ENCODE results near the gene NBEAL1.
"Not testable (repeated sequence)": the region's sequence is repeated elsewhere in the genome, so short reads cannot be mapped to it uniquely, and the experiment has no call there.

The NBEAL1 gene

DNA sequence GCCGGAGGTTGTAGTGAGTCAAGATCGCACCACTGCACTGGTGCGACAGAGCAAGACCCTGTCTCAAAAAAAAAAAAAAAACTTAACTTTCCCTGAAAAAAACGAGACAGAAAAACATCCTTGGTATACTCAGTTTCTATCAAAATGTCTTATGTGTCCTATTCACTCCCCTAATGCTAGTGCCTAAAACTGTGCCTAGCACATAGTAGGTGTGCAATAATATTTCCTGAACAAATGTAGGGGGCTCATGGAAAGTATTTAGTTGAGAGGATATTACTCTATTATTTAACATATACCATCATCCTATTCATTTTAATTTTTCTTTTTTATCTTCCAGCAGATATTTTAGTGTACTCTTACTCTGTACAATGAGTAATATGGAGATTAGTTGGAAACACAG, 120.4 kb downstream of the NBEAL1 start:
- DNase-seq = no peak
- no peak overlapping the region for H3K27ac ChIP-seq (ENCODE audit: insufficient read depth, low read length, poor library complexity, severe bottlenecking)
- H3K36me3 ChIP-seq (ENCODE audit: control insufficient read depth, insufficient read depth, low read length) = no peaks in the 10 kb centered on the region

DNA sequence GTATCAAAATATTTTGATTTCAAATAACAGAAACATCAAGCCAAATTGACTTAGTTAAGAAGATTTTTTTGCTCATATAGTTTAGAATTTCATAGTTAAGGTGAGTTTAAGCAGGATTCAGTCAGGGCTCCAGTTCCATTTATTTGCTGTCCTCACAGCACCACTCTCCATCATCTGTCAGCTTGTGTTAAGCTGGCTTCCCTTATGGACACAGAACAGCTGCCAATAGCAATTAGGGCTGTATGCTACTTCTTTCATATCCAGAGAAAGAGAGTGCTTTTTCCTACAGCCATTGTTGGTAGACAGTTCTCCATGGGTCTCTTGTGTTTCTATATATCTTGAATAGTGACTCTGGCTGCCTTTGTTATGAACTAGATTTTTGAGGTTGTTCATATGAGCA, 128.7 kb downstream of the NBEAL1 start:
- H3K4me1 ChIP-seq (ENCODE audit: control insufficient read depth, insufficient read depth, low read length, poor library complexity, severe bottlenecking) = no peaks in the 10 kb centered on the region
- no peaks in the 10 kb centered on the region for H3K36me3 ChIP-seq (ENCODE audit: control insufficient read depth, insufficient read depth, low read length)
- no peaks in the 10 kb centered on the region for H3K9me3 ChIP-seq (ENCODE audit: control insufficient read depth, low read length)
- H3K4me3 ChIP-seq (ENCODE audit: insufficient read depth, low read depth, low read length, poor library complexity, severe bottlenecking) = no peak overlapping the region
- no peaks in the 10 kb centered on the region for H3K27me3 ChIP-seq (replicated peaks; ENCODE audit: control insufficient read depth, insufficient read depth, low read length, poor library complexity, severe bottlenecking)
- DNase-seq = no peak
- no peak overlapping the region for H3K27ac ChIP-seq (ENCODE audit: insufficient read depth, low read length, poor library complexity, severe bottlenecking)

More for the DNA sequence above, 120.4 kb downstream of the NBEAL1 start:
- H3K27me3 ChIP-seq (replicated peaks; ENCODE audit: control insufficient read depth, insufficient read depth, low read length, poor library complexity, severe bottlenecking) = no peaks in the 10 kb centered on the region
- H3K9me3 ChIP-seq (ENCODE audit: control insufficient read depth, low read length) = no peaks in the 10 kb centered on the region
- no peak overlapping the region for H3K4me3 ChIP-seq (ENCODE audit: insufficient read depth, low read depth, low read length, poor library complexity, severe bottlenecking)
- H3K4me1 ChIP-seq (ENCODE audit: control insufficient read depth, insufficient read depth, low read length, poor library complexity, severe bottlenecking) = no peaks in the 10 kb centered on the region

DNA sequence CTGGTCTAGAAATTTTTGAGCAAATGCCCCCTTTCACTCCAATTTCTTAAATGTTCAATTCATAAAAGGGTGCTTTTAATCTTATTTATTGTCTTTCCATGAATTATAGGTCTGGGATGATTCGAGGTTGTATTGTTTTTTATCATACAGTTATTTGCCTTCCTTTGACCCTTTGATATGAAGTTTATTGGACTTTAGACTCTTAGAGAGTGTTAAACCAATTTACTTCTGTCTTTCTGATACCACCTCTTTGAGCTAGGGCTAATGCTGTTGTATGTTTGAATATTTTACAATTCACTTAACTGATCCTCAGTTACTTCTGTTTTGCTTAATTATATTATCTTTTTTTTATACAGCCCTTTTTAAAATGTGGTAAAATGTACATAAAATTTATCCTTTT, 134.5 kb downstream of the NBEAL1 start:
- Histone ChIP-seq H3K36me3 (ENCODE audit: control insufficient read depth, insufficient read depth, low read length) (no peaks in the 10 kb centered on the region), H3K4me3 (ENCODE audit: insufficient read depth, low read depth, low read length, poor library complexity, severe bottlenecking) (no peak overlapping the region), H3K4me1 (ENCODE audit: control insufficient read depth, insufficient read depth, low read length, poor library complexity, severe bottlenecking) (no peaks in the 10 kb centered on the region), H3K27ac (ENCODE audit: insufficient read depth, low read length, poor library complexity, severe bottlenecking) (no peak overlapping the region), H3K9me3 (ENCODE audit: control insufficient read depth, low read length) (no peaks in the 10 kb centered on the region), H3K27me3 (replicated peaks; ENCODE audit: control insufficient read depth, insufficient read depth, low read length, poor library complexity, severe bottlenecking) (no peaks in the 10 kb centered on the region)
- no peak for DNase-seq

DNA sequence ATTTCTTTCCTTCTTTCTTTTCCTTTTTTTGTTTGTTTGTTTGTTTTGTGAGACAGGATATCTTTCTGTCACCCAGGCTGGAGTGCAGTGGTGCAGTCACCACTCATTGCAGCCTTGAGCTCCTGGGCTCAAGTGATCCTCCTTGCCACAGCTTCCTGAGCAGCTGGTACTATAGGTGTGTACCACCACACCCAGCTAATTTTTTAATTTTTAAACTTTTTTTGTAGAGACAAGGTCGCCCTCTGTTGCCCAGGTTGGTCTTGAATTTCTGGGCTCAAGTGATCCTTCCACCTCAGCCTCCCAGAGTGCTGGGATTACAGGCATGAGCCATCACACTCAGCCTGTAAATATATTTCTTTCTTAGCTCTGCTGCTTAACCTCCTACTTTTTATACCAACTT, 140.7 kb downstream of the NBEAL1 start:
- Histone ChIP-seq H3K4me3 (ENCODE audit: insufficient read depth, low read depth, low read length, poor library complexity, severe bottlenecking) (no peak overlapping the region), H3K4me1 (ENCODE audit: control insufficient read depth, insufficient read depth, low read length, poor library complexity, severe bottlenecking) (no peaks in the 10 kb centered on the region), H3K27me3 (replicated peaks; ENCODE audit: control insufficient read depth, insufficient read depth, low read length, poor library complexity, severe bottlenecking) (no peaks in the 10 kb centered on the region), H3K36me3 (ENCODE audit: control insufficient read depth, insufficient read depth, low read length) (no peaks in the 10 kb centered on the region), H3K27ac (ENCODE audit: insufficient read depth, low read length, poor library complexity, severe bottlenecking) (no peak overlapping the region), H3K9me3 (ENCODE audit: control insufficient read depth, low read length) (no peaks in the 10 kb centered on the region)
- no peak for DNase-seq

GRCh38 chr2:203162722-203163121, 148.0 kb downstream of the NBEAL1 start:
- not testable (repeated sequence) for H3K36me3 ChIP-seq (ENCODE audit: control insufficient read depth, insufficient read depth, low read length); DNase-seq; H3K27me3 ChIP-seq (replicated peaks; ENCODE audit: control insufficient read depth, insufficient read depth, low read length, poor library complexity, severe bottlenecking); H3K27ac ChIP-seq (ENCODE audit: insufficient read depth, low read length, poor library complexity, severe bottlenecking); H3K4me3 ChIP-seq (ENCODE audit: insufficient read depth, low read depth, low read length, poor library complexity, severe bottlenecking); H3K9me3 ChIP-seq (ENCODE audit: control insufficient read depth, low read length); H3K4me1 ChIP-seq (ENCODE audit: control insufficient read depth, insufficient read depth, low read length, poor library complexity, severe bottlenecking)

DNA sequence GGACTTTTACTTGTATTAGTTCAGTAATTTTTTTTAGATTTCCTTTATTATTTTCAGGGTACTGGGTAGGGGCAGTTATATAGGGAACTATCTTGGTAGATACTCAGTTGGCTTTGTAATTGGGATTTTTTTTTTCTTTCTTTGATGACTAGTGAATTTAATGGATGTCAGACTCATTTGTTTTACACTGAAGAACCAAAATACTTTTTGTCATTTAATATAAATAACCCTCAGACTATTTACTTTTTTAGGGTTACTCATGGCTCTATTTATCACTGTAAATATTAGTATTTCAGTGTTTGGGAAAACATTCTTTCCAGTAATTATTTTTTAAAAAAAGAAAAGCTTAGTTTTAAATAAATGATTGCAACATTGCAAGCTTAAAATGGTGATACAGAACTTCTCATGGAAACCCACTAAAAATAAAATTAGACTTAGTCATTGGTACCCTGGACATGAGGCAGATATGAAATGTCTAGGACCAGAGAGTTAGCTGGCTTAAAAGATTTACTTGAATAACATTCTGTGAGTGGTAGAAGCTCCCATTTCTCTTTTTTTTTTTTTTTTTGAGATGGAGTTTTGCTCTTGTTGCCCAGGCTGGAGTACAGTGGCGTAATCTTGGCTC, 149.7 kb downstream of the NBEAL1 start:
- DNase-seq = no peak
- H3K9me3 ChIP-seq (ENCODE audit: control insufficient read depth, low read length) = no peaks in the 10 kb centered on the region
- no peaks in the 10 kb centered on the region for H3K27me3 ChIP-seq (replicated peaks; ENCODE audit: control insufficient read depth, insufficient read depth, low read length, poor library complexity, severe bottlenecking)
- no peaks in the 10 kb centered on the region for H3K36me3 ChIP-seq (ENCODE audit: control insufficient read depth, insufficient read depth, low read length)
- H3K4me3 ChIP-seq (ENCODE audit: insufficient read depth, low read depth, low read length, poor library complexity, severe bottlenecking) = no peak overlapping the region
- no peak overlapping the region for H3K27ac ChIP-seq (ENCODE audit: insufficient read depth, low read length, poor library complexity, severe bottlenecking)
- no peaks in the 10 kb centered on the region for H3K4me1 ChIP-seq (ENCODE audit: control insufficient read depth, insufficient read depth, low read length, poor library complexity, severe bottlenecking)

GRCh38 chr2:203167751-203168150, 153.1 kb downstream of the NBEAL1 start:
- Histone ChIP-seq H3K9me3 (ENCODE audit: control insufficient read depth, low read length) (no peaks in the 10 kb centered on the region), H3K4me1 (ENCODE audit: control insufficient read depth, insufficient read depth, low read length, poor library complexity, severe bottlenecking) (no peaks in the 10 kb centered on the region), H3K27me3 (replicated peaks; ENCODE audit: control insufficient read depth, insufficient read depth, low read length, poor library complexity, severe bottlenecking) (no peaks in the 10 kb centered on the region), H3K36me3 (ENCODE audit: control insufficient read depth, insufficient read depth, low read length) (no peaks in the 10 kb centered on the region), H3K4me3 (ENCODE audit: insufficient read depth, low read depth, low read length, poor library complexity, severe bottlenecking) (no peak overlapping the region), H3K27ac (ENCODE audit: insufficient read depth, low read length, poor library complexity, severe bottlenecking) (no peak overlapping the region)
- no peak for DNase-seq

DNA sequence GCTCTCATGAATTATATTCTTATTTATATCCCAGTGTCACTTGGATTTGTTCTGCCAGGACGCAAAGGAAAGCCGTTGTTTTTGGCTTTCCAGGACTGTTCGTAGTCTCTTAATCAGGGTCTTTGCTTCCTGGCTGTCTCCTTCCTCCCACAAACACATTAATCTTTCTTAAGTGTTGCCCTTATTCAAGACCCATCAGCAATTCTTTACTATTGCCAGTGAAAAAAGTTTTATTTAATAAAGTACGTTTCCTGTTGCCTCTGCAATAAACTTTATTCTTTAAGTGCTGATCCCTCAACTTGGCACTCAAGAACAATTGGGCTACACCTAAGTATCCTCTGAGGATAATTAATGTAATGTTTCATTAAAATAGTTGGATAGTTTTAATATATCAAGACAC, 155.8 kb downstream of the NBEAL1 start:
- no peaks in the 10 kb centered on the region for H3K4me1 ChIP-seq (ENCODE audit: control insufficient read depth, insufficient read depth, low read length, poor library complexity, severe bottlenecking)
- H3K27ac ChIP-seq (ENCODE audit: insufficient read depth, low read length, poor library complexity, severe bottlenecking) = no peak overlapping the region
- H3K27me3 ChIP-seq (replicated peaks; ENCODE audit: control insufficient read depth, insufficient read depth, low read length, poor library complexity, severe bottlenecking) = no peaks in the 10 kb centered on the region
- H3K4me3 ChIP-seq (ENCODE audit: insufficient read depth, low read depth, low read length, poor library complexity, severe bottlenecking) = no peak overlapping the region
- no peaks in the 10 kb centered on the region for H3K9me3 ChIP-seq (ENCODE audit: control insufficient read depth, low read length)
- H3K36me3 ChIP-seq (ENCODE audit: control insufficient read depth, insufficient read depth, low read length) = no peaks in the 10 kb centered on the region
- DNase-seq = no peak

GRCh38 chr2:203175371-203175770, 160.7 kb downstream of the NBEAL1 start:
- Histone ChIP-seq H3K27me3 (replicated peaks; ENCODE audit: control insufficient read depth, insufficient read depth, low read length, poor library complexity, severe bottlenecking) (no peaks in the 10 kb centered on the region), H3K4me1 (ENCODE audit: control insufficient read depth, insufficient read depth, low read length, poor library complexity, severe bottlenecking) (no peaks in the 10 kb centered on the region), H3K4me3 (ENCODE audit: insufficient read depth, low read depth, low read length, poor library complexity, severe bottlenecking) (no peak overlapping the region), H3K9me3 (ENCODE audit: control insufficient read depth, low read length) (no peaks in the 10 kb centered on the region), H3K36me3 (ENCODE audit: control insufficient read depth, insufficient read depth, low read length) (no peaks in the 10 kb centered on the region), H3K27ac (ENCODE audit: insufficient read depth, low read length, poor library complexity, severe bottlenecking) (no peak overlapping the region)
- no peak for DNase-seq

GRCh38 chr2:203177361-203177760, 162.7 kb downstream of the NBEAL1 start:
- no peak for DNase-seq

More at GRCh38 chr2:203177361-203177760, 162.7 kb downstream of the NBEAL1 start:
- Histone ChIP-seq H3K9me3 (ENCODE audit: control insufficient read depth, low read length) (no peaks in the 10 kb centered on the region), H3K36me3 (ENCODE audit: control insufficient read depth, insufficient read depth, low read length) (no peaks in the 10 kb centered on the region), H3K27ac (ENCODE audit: insufficient read depth, low read length, poor library complexity, severe bottlenecking) (no peak overlapping the region), H3K27me3 (replicated peaks; ENCODE audit: control insufficient read depth, insufficient read depth, low read length, poor library complexity, severe bottlenecking) (no peaks in the 10 kb centered on the region), H3K4me3 (ENCODE audit: insufficient read depth, low read depth, low read length, poor library complexity, severe bottlenecking) (no peak overlapping the region), H3K4me1 (ENCODE audit: control insufficient read depth, insufficient read depth, low read length, poor library complexity, severe bottlenecking) (no peaks in the 10 kb centered on the region)

Measured in effector memory CD4-positive, alpha-beta T cell (primary cell).